ENCODE data around the gene SHISA9.

GRCh38 chr16:13104772-13105171 lies 203.4 kb downstream of the SHISA9 start:
- no peak for TF ChIP-seq CTCF (IDR thresholded peaks at IDR 0.05)
- no peak for TF ChIP-seq POLR2AphosphoS5 (IDR thresholded peaks at IDR 0.05)

Data from breast epithelium (tissue), 3 donors.